Esophagus muscularis mucosa (tissue), 4 donors: ENCODE data around the gene PIGK. TPM values are rescaled to one million over a fixed set of nuclear protein-coding genes. Genes with fewer than 3 reads are reported as not detected.
A peak's percentile ranks its signal among the peaks of the same experiment; 100 is the strongest.

Experiments
- DNase-seq: peaks from one replicate; pipeline ENCODE4 v3.0.0-alpha.2; 2017; ENCODE audit errors: extremely low spot score
- H3K27ac ChIP-seq, 4 donors: fragments of 200-600 bp; sonication (generic); replicated peaks in 1 of 4; 1 replicate in 3 of 4; 2 replicates in 1 of 4; pipeline ENCODE4 v1.5.1; 2016 to 2019; ENCODE audit warnings: mild to moderate bottlenecking in 1 of 4
- H3K27me3 ChIP-seq, 4 donors: fragments of 200-600 bp; sonication (generic); one replicate each; pipeline versions ENCODE4 v1.5.1 to v1.6.0; 2016 to 2019
- H3K36me3 ChIP-seq, 4 donors: fragments of 200-600 bp; sonication (generic); one replicate each; pipeline ENCODE4 v1.5.1; 2016 to 2019
- H3K4me1 ChIP-seq, 4 donors: fragments of 200-600 bp; sonication (generic); one replicate each; pipeline ENCODE4 v1.5.1; 2016 to 2019
- H3K4me3 ChIP-seq, 4 donors: fragments of 200-600 bp; sonication (generic); 1 replicate in 2 of 4; 2 replicates in 2 of 4; pipeline ENCODE4 v1.5.1; 2016 to 2019; ENCODE audit warnings: mild to moderate bottlenecking in 4 of 4, moderate library complexity in 1 of 4
- H3K9me3 ChIP-seq, 4 donors: fragments of 200-600 bp; sonication (generic); 1 replicate in 3 of 4; 2 replicates in 1 of 4; pipeline ENCODE4 v1.5.1; 2016 to 2019
- CTCF ChIP-seq, 3 experiments: fragments of 200-600 bp in 2 of 3; fragments of 450-650 bp in 1 of 3; sonication (generic) in 2 of 3; IDR thresholded peaks; one replicate each; pipeline ENCODE4 v1.5.1; 2017 to 2019; ENCODE audit warnings: antibody characterized with exemption in 3 of 3, mild to moderate bottlenecking in 2 of 3, moderate library complexity in 1 of 3
- EP300 ChIP-seq: sonication (generic); formaldehyde crosslinking; IDR thresholded peaks from one replicate; pipeline ENCODE4 v1.6.1; 2017; ENCODE audit warnings: antibody characterized with exemption
- POLR2A ChIP-seq: fragments of 450-650 bp; IDR thresholded peaks from one replicate; pipeline ENCODE4 v1.6.1; 2017; ENCODE audit warnings: antibody characterized with exemption, moderate library complexity, mild to moderate bottlenecking, low read depth
- POLR2AphosphoS5 ChIP-seq, 2 donors: sonication (generic); formaldehyde crosslinking; IDR thresholded peaks; one replicate each; pipeline ENCODE4 v1.6.1; 2017; ENCODE audit warnings: antibody characterized with exemption in 2 of 2
- WGBS: methylation state at CpG from one replicate; pipeline ENCODE4 v1.1.5; 2018; 5-methylcytosine and 5-hydroxymethylcytosine counted together
- intact Hi-C: fragments of 100-400 bp; cut with DNase I; formaldehyde crosslinking; loops from one replicate; pipeline ENCODE4 v1.15.1; 2023
- total RNA-seq, 4 donors: library from RNA; depleted of rRNA; stranded (reverse); fragments of >200 nt; gene quantifications; one replicate each; pipeline versions ENCODE4 v1.1.0 to v1.2.1, GENCODE V29; 2016

Gene PIGK
- total RNA-seq, 4 donors from 2014 or later = 13.3 to 18.3 (median 16.3) TPM

GRCh38 chr1:77143529-77144121 lies 75.6 kb downstream of the PIGK start:
- no peaks in the 10 kb centered on the region for H3K4me1 ChIP-seq
- TF ChIP-seq POLR2AphosphoS5 (IDR thresholded peaks at IDR 0.05) = no peak
- TF ChIP-seq POLR2A = no peak
- no peak for TF ChIP-seq EP300
- TF ChIP-seq CTCF (IDR thresholded peaks at IDR 0.05) = peak in 2 of 3 experiments; percentile 19 to 23
- H3K27ac ChIP-seq = no peak overlapping the region
- no peak overlapping the region for H3K4me3 ChIP-seq
- H3K9me3 ChIP-seq = no peaks in the 10 kb centered on the region
- WGBS = 55% methylated on average over 2 of the region's 2 CpGs
- no peaks in the 10 kb centered on the region for H3K36me3 ChIP-seq
- no peak for DNase-seq
- H3K27me3 ChIP-seq = no peaks in the 10 kb centered on the region
- intact Hi-C loops = loop anchor here (10.0 kb wide), 1 partner anchor 989 kb away; no protein-coding TSS in a partner anchor

- intact Hi-C loops = no loop called here
- H3K27ac ChIP-seq = no peak overlapping the region
- no peak for DNase-seq
- 100% methylated on average over 1 of the region's 1 CpG for WGBS
- H3K36me3 ChIP-seq = no peaks in the 10 kb centered on the region
- H3K9me3 ChIP-seq = no peaks in the 10 kb centered on the region
- H3K27me3 ChIP-seq = no peaks in the 10 kb centered on the region
- TF ChIP-seq POLR2AphosphoS5 (IDR thresholded peaks at IDR 0.05) (no peak), EP300 (no peak), POLR2A (no peak), CTCF (IDR thresholded peaks at IDR 0.05) (no peak)
- no peaks in the 10 kb centered on the region for H3K4me1 ChIP-seq
- H3K4me3 ChIP-seq = no peak overlapping the region
Measured at GRCh38 chr1:77139389-77139788, 79.8 kb downstream of the PIGK start.

- TF ChIP-seq EP300 = no peak
- TF ChIP-seq CTCF (IDR thresholded peaks at IDR 0.05) = no peak
- no peaks in the 10 kb centered on the region for H3K36me3 ChIP-seq
- H3K4me1 ChIP-seq = no peaks in the 10 kb centered on the region
- intact Hi-C loops = no loop called here
- WGBS = 83% methylated on average over 2 of the region's 2 CpGs
- no peaks in the 10 kb centered on the region for H3K27me3 ChIP-seq
- DNase-seq = no peak
- H3K4me3 ChIP-seq = no peak overlapping the region
- H3K9me3 ChIP-seq = no peaks in the 10 kb centered on the region
- H3K27ac ChIP-seq = no peak overlapping the region
Measured at GRCh38 chr1:77134359-77134758, 84.9 kb downstream of the PIGK start.

GRCh38 chr1:77133731-77134358 lies 85.4 kb downstream of the PIGK start:
- no peak overlapping the region for H3K4me3 ChIP-seq
- H3K36me3 ChIP-seq = no peaks in the 10 kb centered on the region
- 91% methylated on average over 3 of the region's 3 CpGs for WGBS
- no peaks in the 10 kb centered on the region for H3K4me1 ChIP-seq
- intact Hi-C loops = no loop called here
- no peaks in the 10 kb centered on the region for H3K9me3 ChIP-seq
- no peak overlapping the region for H3K27ac ChIP-seq
- no peak for DNase-seq
- no peaks in the 10 kb centered on the region for H3K27me3 ChIP-seq
- TF ChIP-seq CTCF (IDR thresholded peaks at IDR 0.05) (no peak), POLR2AphosphoS5 (IDR thresholded peaks at IDR 0.05) (no peak), EP300 (no peak), POLR2A (no peak)
